HG02938 (cell line): ENCODE results near the gene MINDY1.

Experiments
- ATAC-seq: cut with Tn5 transposase; IDR thresholded peaks from one replicate; pipeline ENCODE4 v1.9.1; 2021; ENCODE audit warnings: mild to moderate bottlenecking, moderate library complexity; ENCODE audit not compliant: unreplicated experiment

MINDY1 gene

DNA sequence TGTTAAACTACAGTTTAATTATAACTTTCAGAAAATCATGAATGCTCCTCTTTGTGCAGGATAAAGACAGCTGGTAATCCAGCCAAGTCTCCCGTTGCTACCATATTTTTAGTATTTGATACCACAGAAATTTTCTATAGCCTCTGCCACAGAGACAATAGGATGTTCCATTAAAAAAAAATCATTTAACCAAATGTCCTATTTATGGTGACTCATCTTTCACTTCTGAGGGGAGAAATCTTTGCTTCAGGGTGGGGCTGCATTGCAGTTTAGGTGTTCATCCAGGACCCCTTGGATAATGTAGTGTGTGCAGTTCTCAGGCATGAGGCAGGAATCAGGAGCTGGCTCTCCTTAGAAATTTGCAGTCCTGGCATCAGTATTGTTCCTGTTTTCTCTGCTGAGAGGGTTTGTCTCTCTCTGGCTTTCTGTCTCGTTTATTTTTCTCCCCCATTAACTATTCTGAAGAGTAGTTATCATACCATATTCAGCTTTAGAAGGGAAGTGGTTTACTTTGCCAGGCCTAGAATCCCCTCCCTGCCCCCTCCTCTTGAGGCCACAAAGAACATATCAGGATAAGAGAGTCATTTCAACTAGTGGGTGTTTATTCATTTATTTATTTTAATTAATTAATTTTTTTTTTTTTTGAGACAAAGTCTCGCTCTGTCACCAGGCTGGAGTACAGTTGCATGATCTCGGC is 4.6 kb upstream of the MINDY1 start:
- ATAC-seq = no peak

DNA sequence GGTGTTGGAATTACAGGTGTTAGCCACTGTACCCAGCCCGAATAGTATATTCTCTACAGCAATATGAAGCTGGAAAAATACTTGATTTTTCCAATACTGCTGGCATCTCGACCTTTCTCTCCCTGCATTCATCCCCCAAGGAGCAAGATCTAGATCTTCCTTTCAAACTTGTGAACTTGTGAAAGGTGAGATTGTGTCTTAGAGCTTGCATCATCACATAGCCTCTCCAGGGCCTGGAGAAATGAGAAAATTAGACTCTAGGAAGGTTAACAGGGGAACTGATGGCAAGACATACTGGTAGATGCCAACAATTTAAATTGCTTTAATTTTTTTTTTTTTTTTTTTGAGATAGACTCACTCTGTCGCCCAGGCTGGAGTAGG is 3.6 kb upstream of the MINDY1 start:
- no peak for ATAC-seq

DNA sequence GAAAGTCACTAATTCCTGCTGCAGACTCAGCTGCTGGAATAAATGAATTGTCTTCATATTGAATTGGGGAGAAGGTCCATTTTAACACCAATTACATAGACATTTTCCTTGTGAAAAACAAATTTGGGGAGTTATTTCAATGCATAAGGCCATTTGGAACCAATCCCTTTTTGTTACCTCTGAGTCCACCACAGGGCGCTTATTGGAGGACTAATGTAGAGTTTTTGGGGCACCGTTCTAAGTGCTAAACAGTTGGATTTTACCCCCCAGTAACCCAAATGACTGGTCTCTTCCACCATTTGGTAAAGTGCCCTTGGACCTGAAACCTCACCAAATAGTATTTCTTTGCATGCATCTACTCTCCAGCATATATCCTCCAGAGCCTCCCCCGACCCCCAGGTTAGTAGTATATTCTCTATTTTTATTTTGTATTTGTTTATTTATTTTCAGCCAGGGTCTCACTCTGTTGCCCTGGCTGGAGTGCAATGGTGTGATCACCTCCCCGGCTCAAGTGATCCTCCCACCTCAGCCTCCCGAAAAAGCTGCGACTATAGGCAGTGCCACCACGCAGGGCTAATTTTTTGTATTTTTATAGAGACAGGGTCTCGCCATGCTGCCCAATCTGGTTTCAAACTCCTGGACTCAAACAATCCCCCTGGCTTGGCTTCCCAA is 3.1 kb upstream of the MINDY1 start:
- ATAC-seq = no peak

GRCh38 chr1:151009206-151009587 is 2.5 kb upstream of the MINDY1 start:
- no peak for ATAC-seq

- ATAC-seq = peak; percentile 55
Observed at GRCh38 chr1:151008244-151009205, 1.8 kb upstream of the MINDY1 start, which contains the start of gene PRUNE1. Gene PRUNE1, plus strand, starts transcription at chr1:151008449. Its CDS starts 184 bp downstream, at chr1:151008633.

DNA sequence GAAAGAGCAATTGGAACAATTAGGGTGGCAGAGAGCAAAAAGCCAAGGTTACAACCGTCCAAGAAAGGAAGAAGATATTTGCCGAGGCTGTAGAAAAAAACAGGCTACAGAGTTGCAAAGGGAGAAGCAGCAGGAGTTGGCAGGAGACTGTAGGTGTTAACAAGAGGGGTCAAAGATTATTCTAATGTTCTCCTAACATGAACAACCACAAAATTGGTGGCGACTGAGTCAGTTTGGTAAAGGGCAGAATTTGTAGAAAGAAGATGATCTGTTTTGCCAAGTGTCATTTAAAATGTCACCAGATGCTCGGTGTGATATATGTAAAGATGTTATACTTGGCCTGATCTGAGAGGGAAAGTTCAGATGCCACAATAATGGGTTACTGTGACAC is 1.1 kb upstream of the MINDY1 start:
- no peak for ATAC-seq

DNA sequence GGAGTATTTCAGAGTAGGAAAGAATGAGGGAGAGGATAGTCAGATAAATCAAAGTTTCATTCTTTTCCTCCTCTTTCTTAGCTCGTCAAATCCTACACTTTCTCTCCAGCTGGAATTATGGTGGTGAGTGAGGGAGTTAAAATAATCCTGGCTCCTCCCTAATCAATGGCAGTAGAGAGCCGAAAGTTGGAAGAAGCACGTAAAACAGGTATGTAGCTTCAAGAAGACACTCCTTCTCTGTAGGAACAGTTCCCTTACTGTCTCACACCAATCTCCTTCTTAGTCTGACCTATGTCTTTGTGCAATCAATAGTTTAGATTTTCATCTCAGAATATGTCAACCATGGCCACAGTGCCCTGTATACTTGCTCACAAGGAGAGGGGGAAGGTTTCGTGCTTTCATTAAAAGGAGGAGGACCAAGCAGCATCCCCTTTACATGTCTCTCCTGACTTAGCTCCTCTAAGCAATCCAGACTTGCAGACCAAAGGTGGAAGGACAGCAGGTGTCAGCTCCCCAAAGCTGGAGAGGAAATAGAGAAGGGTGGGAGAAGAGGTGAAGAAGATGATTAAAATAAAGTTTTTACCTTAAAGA is 878 bp downstream of the MINDY1 start:
- ATAC-seq = no peak

GRCh38 chr1:151003180-151003579 is 3.5 kb downstream of the MINDY1 start:
- no peak for ATAC-seq

- no peak for ATAC-seq
Observed at GRCh38 chr1:151002611-151003010, 4.1 kb downstream of the MINDY1 start.

- ATAC-seq = no peak
Observed at GRCh38 chr1:151002051-151002450, 4.7 kb downstream of the MINDY1 start.

DNA sequence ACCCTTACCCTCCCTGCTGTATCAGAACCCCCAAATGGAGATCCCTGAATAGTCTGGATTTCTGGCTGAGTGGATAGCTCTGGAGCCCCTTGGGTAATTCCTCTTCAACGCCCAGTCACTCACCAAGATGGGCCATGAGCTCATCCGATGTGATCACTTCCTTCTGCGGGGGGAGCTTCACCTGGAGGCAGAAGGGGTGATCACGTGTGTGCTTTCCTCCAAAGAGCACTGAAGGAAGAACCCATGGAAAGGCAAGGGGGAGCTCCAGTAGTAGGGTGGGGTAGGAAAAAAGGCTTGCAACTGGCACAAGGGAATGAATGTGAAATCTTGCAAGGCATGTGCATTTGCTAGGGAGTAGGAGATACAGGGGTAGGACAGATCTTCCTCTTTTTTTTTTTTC is 5.1 kb downstream of the MINDY1 start:
- ATAC-seq = no peak

DNA sequence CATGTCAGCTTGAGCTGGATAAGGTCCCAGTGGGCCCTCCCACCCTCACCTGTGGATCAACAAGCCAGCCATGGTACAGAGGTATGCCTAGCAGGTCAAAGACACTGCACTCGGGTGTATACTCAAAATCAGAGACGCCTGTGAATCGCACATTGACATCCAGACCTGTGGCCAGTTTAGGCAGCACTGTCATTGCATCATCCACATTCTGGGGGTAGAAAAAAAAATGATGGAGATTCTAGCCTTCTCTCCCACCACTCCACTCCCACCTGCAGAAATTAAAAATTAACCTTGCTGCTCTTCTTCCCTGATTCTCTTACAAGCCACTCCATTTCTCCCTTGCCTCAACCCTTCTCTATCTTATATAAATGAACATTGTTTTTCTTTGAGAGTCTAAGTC is 6.3 kb downstream of the MINDY1 start:
- ATAC-seq = no peak

DNA sequence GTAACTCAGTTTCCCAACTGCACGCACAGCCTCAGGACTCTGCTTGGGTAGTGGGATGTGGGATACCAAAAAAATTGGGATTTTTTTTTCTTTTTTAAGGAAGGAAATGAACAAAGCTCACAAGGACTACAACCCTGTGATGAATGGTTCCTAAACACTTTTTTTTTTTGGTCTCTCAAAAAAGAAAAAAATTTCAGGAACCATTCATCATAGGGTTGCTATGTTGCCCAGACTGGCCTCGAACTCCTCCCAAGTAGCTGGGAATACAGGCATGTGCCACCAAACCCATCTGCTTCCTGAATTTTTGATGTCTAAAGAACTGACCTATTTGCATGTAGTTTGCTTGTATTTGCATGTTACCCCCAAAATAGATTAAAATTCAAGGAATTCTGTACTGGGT is 6.8 kb downstream of the MINDY1 start:
- no peak for ATAC-seq

GRCh38 chr1:150999051-150999674 is 7.5 kb downstream of the MINDY1 start:
- no peak for ATAC-seq

GRCh38 chr1:150997949-150998348 is 8.8 kb downstream of the MINDY1 start:
- ATAC-seq = no peak

DNA sequence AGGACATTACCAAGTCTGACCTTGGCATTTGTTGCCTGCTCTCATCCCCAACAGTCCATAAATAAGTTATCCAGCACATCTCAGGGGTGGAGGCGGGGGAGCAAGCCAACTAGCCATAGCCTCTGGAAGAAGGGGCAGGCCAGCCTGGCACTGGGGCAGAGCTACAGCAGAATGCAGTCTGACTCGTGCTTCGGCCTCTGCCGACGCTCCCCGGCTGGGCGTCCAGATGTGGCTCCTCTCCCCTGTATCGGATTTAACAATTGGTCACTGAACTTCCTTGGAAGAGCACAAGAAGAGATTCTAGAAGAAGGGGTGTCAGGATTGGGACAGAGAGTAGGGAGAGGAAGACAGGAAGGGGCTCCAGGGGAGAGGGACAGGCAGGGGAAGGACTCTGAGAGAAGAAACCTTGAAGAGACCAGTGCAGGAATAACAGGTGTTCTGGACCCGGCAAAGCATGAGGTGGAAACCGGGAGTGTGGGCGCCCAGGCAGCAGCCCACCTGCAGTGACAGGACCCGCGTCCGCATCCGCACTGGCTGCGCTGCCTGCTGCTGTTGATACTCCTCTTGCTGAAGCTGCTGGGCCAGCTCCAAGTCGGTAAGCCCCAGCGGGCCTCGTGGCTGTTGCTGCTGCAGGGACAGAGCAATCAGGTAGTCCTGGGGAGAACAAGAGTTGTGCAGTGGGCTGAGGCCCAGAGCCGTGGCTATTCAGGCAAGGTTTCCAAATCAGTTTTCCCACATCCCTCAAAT is 9.4 kb downstream of the MINDY1 start:
- no peak for ATAC-seq

- no peak for ATAC-seq
Observed at GRCh38 chr1:150995896-150996295, 10.8 kb downstream of the MINDY1 start.

DNA sequence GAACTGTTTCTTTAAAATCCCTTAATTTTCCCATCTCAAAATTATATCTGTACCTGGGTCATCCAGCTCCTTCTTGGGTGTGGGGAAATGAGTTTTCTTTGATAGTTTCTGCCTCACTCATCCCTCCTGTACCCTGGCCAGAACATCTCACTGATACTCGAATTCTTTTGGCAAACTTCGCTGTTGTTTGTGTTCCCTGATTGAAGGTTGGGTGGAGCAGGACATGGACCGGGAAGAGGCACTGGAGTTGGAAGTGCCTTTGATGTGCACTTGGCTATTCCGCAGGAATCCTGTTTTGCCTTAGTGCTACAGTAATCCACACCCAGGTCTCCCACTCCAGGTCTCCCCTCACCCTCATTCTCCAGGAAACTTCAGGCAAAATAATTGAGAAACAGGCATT is 11.2 kb downstream of the MINDY1 start:
- ATAC-seq = no peak

GRCh38 chr1:150994248-150994647 is 12.5 kb downstream of the MINDY1 start:
- no peak for ATAC-seq

DNA sequence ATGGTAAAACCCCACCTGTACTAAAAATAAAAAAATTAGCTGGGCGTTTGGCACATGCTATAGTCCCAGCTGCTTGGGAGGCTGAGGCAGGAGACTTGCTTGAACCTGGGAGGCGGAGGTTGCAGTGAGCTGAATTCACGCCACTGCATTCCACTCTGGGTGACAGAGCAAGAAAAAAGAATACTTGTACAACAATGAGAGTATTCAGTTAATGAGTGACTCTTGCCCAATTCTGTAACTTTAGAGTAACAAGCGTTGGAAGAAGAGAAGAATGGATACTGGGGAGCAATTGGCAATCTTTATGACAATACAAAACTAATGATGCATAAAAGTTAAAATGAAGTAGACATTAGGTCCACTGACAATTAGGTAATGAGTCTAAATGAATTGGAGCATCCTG is 14.1 kb downstream of the MINDY1 start:
- no peak for ATAC-seq
